Stimulated activated CD4-positive, alpha-beta T cell treated with anti-CD3 and anti-CD28 coated beads, Interleukin-1b, Interleukin-23, amount 100 ng/mL, for 4 hours (primary cell): Measurements from ENCODE around the gene CACNG5.
A peak's percentile ranks its signal among the peaks of the same experiment; 100 is the strongest.
"Not testable (repeated sequence)": the region's sequence is repeated elsewhere in the genome, so short reads cannot be mapped to it uniquely, and the experiment has no call there.

ENCODE experiments used
- DNase-seq, 2 donors: peaks; one replicate each; pipeline ENCODE4 v3.0.0-alpha.2; 2020; ENCODE audit warnings: low read depth in 2 of 2

CACNG5 gene

GRCh38 chr17:66849851-66850580 lies 15.1 kb downstream of the CACNG5 start:
- DNase-seq: no peak

DNA sequence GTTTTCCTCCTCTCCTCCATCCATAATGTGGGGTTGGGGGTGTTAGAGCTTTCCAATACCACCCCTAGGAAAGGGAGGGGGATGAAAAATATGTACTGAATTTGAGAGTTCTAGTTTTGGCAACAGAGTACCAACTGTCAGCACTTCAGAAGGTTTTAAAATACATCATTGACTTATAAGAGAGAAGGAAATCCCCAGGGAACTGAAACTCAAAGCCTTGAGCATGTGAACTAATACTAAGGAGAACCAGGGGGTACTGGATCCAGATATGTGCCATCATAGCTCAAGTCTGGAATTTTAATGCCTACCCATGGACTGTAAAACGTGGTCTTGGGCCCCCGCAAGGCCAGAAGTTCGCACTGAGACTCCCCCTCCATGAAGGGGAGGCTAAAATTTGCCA lies 15.8 kb downstream of the CACNG5 start:
- no peak for DNase-seq

GRCh38 chr17:66855204-66855603 lies 20.3 kb downstream of the CACNG5 start:
- peak; percentile 4 to 7 for DNase-seq

- DNase-seq: no peak
Measured at GRCh38 chr17:66858226-66859083, 23.5 kb downstream of the CACNG5 start.

DNA sequence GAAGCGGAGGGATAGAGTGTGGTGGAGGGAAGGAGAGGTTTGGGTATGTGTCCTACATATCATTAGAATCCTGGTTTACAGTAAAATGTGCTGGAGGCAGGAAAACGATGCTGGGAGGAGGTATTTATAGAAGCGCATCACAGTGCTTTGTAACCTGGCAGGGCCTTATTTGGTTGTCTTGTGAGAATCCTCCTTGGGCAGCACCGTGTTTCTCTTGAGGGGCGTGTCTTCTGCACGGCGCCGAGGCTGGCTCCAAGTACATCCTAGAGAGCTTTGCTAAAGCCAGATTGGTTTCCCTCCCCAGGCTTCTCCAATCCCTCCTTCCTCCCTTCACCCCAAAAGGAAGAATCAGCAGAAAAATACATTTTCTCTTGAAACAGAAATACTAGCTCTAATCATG lies 24.4 kb downstream of the CACNG5 start:
- DNase-seq: no peak

DNA sequence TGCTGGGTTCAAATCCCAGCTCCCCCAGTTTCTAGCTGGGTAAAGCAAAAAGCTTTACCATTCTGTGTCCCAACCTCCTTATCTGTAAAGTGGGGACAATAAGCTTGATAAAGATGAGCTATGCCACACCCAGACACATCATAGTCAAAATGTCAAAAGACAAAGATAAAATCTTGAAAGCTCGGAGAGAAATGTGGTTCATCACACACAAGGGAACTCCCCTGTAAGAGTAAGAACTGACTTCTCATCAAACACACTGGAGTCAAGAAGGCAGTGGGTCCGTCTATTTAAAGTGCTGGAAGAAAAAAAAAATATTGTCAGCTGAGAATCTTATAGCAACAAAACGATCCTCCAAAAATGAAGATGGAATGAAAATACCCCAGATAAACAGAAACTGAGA lies 25.3 kb downstream of the CACNG5 start:
- no peak for DNase-seq

DNA sequence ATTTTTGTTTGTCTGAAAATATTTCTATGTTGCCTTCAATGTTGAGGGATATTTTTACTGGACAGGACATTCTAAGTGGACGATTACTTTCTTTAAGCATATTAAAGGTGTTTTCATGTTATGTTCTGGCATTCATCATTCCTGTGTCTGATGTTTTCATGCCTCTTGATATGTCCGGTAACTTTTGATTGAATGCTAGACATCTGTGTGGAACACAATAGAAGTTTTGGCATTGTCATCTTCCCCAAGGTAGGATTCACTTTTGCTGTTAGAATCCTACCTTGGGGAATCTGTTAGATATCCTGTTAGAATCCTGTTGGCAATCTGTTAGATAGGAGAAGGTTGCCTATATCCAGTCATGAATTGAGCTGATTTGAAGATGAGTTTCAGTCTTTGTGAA lies 28.9 kb downstream of the CACNG5 start:
- DNase-seq: no peak

- no peak for DNase-seq
Measured at GRCh38 chr17:66865151-66865550, 30.2 kb downstream of the CACNG5 start.

- no peak for DNase-seq
Measured at GRCh38 chr17:66873962-66874361, 39.0 kb downstream of the CACNG5 start.

DNA sequence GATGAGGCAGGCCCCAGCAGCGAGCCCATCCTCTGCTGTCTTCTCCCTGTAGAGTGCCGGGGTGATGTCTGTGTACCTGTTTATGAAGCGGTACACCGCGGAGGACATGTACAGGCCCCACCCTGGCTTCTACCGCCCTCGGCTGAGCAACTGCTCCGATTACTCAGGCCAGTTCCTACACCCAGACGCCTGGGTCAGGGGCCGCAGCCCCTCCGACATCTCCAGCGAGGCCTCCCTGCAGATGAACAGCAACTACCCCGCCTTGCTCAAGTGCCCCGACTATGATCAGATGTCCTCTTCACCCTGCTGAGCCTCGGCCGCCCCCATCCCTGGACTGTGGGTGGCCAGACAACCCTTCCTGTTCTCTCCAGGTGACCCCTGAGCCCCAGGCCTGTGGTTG lies 50.0 kb downstream of the CACNG5 start:
- DNase-seq: no peak

DNA sequence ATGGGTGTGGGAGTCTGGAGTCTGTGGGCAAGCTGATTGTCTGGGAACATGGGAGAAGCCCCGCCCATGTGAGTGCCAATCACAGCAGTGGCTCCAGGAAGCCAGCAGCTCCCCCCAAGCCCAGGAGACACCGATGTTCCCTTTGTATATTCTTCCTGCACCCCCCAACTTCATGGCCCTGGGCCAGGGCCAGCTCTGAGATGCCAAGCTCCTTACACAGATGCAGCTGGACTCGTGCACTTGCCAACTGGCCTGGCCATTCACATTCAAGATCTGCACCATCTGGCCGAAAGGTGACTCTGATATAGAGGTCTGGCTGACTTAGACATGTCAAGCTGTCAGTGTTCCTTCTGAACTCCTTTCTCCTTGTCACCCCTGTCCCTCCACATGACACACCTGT lies 50.5 kb downstream of the CACNG5 start:
- DNase-seq: no peak

DNA sequence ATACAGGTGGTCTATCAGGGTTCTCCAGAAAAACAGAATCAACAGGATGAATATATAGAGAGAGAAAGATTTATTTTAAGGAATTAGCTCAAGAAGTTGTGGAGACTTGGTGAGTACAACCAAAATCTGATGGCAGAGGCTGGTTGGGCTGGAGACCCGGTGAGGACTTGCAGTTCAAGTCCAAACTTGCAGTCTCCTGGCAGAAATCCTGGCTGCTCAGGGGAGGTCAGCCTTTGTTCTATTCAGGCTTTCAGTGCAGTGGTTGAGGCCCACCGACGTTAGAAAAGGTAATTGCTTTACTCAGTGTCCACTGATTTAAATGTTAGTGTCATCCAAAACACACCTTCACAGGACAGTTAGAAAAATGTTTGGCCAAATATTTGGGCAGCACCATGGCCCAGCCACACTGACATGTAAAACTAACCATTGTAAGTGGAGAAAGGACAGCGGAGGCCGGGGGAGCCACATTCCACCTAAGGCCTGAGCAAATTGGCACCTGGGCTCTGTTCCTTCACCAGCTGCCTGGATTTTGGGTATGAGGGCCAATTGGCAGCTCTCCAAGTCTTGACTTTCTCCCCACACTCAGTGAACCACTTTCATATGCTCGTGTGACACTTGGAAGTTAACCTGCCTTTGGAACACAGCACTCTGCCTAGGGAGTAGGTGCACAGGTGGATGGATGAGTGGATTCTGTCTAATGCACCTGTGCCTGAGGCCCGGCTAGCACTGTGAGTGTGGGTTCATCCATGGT lies 54.7 kb downstream of the CACNG5 start:
- DNase-seq: no peak

GRCh38 chr17:66892246-66892645 lies 57.3 kb downstream of the CACNG5 start:
- DNase-seq: no peak

- no peak for DNase-seq
Measured at GRCh38 chr17:66893382-66893781, 58.5 kb downstream of the CACNG5 start.

DNA sequence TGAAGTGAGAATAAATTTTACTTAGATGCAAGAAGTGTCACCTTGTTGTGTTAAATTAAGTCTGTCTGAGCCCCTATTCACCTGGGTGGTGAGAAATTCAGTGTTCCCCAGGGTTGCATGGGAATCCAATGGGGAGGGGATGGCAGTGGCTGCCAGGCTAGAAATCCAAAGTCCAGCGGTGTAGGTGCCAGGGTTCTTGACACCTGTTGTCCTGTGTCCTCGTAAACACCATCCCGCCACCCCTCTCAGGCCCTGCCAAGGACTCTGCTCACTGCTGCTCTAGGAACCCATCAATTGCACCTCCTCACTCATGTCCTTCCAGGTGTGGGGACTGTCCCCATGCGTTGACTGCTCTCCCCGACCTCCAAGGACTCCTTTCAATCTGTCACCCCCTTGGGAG lies 58.9 kb downstream of the CACNG5 start:
- DNase-seq: no peak

- no peak for DNase-seq
Measured at GRCh38 chr17:66897141-66897540, 62.2 kb downstream of the CACNG5 start.

- no peak for DNase-seq
Measured at GRCh38 chr17:66898536-66898935, 63.6 kb downstream of the CACNG5 start.

- DNase-seq: no peak
Measured at GRCh38 chr17:66900126-66901010, 65.5 kb downstream of the CACNG5 start.

GRCh38 chr17:66903296-66903695 lies 68.4 kb downstream of the CACNG5 start:
- not testable (repeated sequence) for DNase-seq

- no peak for DNase-seq
Measured at GRCh38 chr17:66903781-66904180, 68.9 kb downstream of the CACNG5 start.
